Measurements from ENCODE around the gene NGEF. TPM values are rescaled to one million over a fixed set of nuclear protein-coding genes. Genes with fewer than 3 reads are reported as not detected.

Gene NGEF
- total RNA-seq, 1 donor = 0.21 TPM

GRCh38 chr2:233035426-233036161, 22.5 kb upstream of the NGEF start:
- H3K4me1 ChIP-seq (ENCODE audit: insufficient read depth, low read length) = no peaks in the 10 kb centered on the region
- no peaks in the 10 kb centered on the region for H3K9me3 ChIP-seq (ENCODE audit: low read depth, low read length)
- H3K27me3 ChIP-seq (ENCODE audit: insufficient read depth, low read length) = no peaks in the 10 kb centered on the region
- no peak overlapping the region for H3K4me3 ChIP-seq (ENCODE audit: low read length)

DNA sequence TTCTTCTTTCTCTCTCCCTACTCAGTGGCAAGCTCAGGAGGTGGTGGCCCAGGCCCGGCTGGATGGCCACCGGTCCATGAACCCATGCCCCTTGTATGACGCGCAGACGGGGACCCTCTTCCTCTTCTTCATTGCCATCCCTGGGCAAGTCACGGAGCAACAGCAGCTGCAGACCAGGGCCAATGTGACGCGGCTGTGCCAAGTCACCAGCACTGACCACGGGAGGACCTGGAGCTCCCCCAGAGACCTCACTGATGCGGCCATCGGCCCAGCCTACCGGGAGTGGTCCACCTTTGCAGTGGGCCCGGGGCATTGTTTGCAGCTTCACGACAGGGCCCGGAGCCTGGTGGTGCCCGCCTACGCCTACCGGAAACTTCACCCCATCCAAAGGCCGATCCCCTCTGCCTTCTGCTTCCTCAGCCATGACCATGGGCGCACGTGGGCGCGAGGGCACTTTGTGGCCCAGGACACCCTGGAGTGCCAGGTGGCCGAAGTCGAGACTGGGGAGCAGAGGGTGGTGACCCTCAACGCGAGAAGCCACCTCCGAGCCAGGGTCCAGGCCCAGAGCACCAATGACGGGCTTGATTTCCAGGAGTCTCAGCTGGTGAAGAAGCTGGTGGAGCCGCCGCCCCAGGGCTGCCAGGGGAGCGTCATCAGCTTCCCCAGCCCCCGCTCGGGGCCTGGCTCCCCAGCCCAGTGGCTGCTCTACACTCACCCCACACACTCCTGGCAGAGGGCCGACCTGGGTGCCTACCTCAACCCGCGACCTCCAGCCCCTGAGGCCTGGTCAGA, 21.2 kb upstream of the NGEF start:
- Histone ChIP-seq H3K9me3 (ENCODE audit: low read depth, low read length) (no peaks in the 10 kb centered on the region), H3K4me3 (ENCODE audit: low read length) (no peak overlapping the region), H3K4me1 (ENCODE audit: insufficient read depth, low read length) (no peaks in the 10 kb centered on the region), H3K27me3 (ENCODE audit: insufficient read depth, low read length) (no peaks in the 10 kb centered on the region)

- Histone ChIP-seq H3K4me1 (ENCODE audit: insufficient read depth, low read length) (no peaks in the 10 kb centered on the region), H3K4me3 (ENCODE audit: low read length) (no peak overlapping the region), H3K27me3 (ENCODE audit: insufficient read depth, low read length) (no peaks in the 10 kb centered on the region), H3K9me3 (ENCODE audit: low read depth, low read length) (no peaks in the 10 kb centered on the region)
These were observed 20.6 kb upstream of the NGEF start for GRCh38 chr2:233033672-233034071.

GRCh38 chr2:233032551-233033320, 19.7 kb upstream of the NGEF start, which contains the start of gene NEU2:
Gene NEU2, plus strand, starts transcription at chr2:233032672. Its CDS starts 0 bp downstream, at chr2:233032672.
- no peak within 1 kb of the TSS for H3K4me3 ChIP-seq (ENCODE audit: low read length)
- H3K4me1 ChIP-seq (ENCODE audit: insufficient read depth, low read length) = no peaks in the 10 kb centered on the region
- no peaks in the 10 kb centered on the region for H3K27me3 ChIP-seq (ENCODE audit: insufficient read depth, low read length)
- H3K9me3 ChIP-seq (ENCODE audit: low read depth, low read length) = no peaks in the 10 kb centered on the region

- H3K4me3 ChIP-seq (ENCODE audit: low read length) = no peak overlapping the region
- no peaks in the 10 kb centered on the region for H3K9me3 ChIP-seq (ENCODE audit: low read depth, low read length)
- no peaks in the 10 kb centered on the region for H3K27me3 ChIP-seq (ENCODE audit: insufficient read depth, low read length)
- no peaks in the 10 kb centered on the region for H3K4me1 ChIP-seq (ENCODE audit: insufficient read depth, low read length)
These were observed 18.8 kb upstream of the NGEF start for GRCh38 chr2:233031556-233032500.

GRCh38 chr2:233029321-233029720, 16.3 kb upstream of the NGEF start:
- no peaks in the 10 kb centered on the region for H3K9me3 ChIP-seq (ENCODE audit: low read depth, low read length)
- no peak overlapping the region for H3K4me3 ChIP-seq (ENCODE audit: low read length)
- H3K4me1 ChIP-seq (ENCODE audit: insufficient read depth, low read length) = no peaks in the 10 kb centered on the region
- H3K27me3 ChIP-seq (ENCODE audit: insufficient read depth, low read length) = no peaks in the 10 kb centered on the region

DNA sequence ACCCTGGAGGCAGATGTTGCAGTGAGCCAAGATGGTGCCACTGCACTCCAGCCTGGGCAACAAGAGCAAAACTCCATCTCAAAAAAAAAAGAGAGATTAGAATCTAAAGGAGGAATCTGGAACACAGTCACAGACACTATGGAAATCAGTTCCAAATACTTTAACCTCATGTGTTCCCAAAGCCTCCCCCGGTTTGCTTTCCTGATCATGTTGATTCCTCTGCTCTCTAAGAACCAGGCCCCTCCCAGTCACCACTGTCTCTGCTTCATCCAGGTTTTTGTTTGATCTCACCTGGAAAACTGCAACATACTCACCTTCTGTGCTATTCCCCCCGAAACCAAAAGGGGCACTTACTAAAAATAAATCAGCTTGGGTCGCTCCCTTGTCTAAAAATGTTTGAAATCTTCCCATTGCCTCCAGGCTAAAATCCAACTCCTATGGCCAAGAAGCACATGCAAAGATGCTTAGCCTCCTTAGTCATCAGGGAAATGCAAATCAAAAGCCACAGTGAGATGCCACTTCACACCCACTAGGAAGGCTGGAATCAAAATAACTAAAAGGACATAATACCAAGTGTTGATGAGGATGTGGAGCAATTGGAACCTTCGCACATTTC, 13.2 kb upstream of the NGEF start:
- Histone ChIP-seq H3K27me3 (ENCODE audit: insufficient read depth, low read length) (no peaks in the 10 kb centered on the region), H3K4me1 (ENCODE audit: insufficient read depth, low read length) (no peaks in the 10 kb centered on the region), H3K4me3 (ENCODE audit: low read length) (no peak overlapping the region), H3K9me3 (ENCODE audit: low read depth, low read length) (no peaks in the 10 kb centered on the region)

- Histone ChIP-seq H3K4me3 (ENCODE audit: low read length) (no peak overlapping the region), H3K27me3 (ENCODE audit: insufficient read depth, low read length) (no peaks in the 10 kb centered on the region), H3K4me1 (ENCODE audit: insufficient read depth, low read length) (no peaks in the 10 kb centered on the region), H3K9me3 (ENCODE audit: low read depth, low read length) (no peaks in the 10 kb centered on the region)
These were observed 12.7 kb upstream of the NGEF start for GRCh38 chr2:233025706-233026105.

- H3K4me3 ChIP-seq (ENCODE audit: low read length) = no peak overlapping the region
- no peaks in the 10 kb centered on the region for H3K4me1 ChIP-seq (ENCODE audit: insufficient read depth, low read length)
- no peaks in the 10 kb centered on the region for H3K27me3 ChIP-seq (ENCODE audit: insufficient read depth, low read length)
- no peaks in the 10 kb centered on the region for H3K9me3 ChIP-seq (ENCODE audit: low read depth, low read length)
These were observed 10.8 kb upstream of the NGEF start for GRCh38 chr2:233023761-233024410.

- Histone ChIP-seq H3K9me3 (ENCODE audit: low read depth, low read length) (no peaks in the 10 kb centered on the region), H3K27me3 (ENCODE audit: insufficient read depth, low read length) (no peaks in the 10 kb centered on the region), H3K4me1 (ENCODE audit: insufficient read depth, low read length) (no peaks in the 10 kb centered on the region), H3K4me3 (ENCODE audit: low read length) (no peak overlapping the region)
These were observed 10.1 kb upstream of the NGEF start for GRCh38 chr2:233023007-233023760.

DNA sequence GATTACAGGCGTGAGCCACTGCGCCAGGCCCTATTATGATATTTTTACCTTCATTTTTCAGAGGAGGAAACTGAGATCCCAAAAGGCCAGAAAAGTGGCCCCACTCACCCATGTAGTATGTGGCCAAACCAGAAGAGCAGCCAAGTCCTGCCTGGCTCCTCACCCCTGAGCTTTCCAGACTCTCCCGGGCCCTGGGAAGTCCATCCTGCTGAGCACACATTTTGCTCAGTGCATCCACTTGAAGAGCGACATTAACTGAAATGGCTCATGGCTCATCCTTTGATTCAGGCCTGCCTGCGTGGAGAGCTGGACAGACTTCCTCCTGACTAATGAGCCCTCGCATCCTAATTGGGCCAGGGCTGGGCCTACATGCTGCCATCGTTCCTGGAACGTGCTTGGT, 9.5 kb upstream of the NGEF start:
- H3K27me3 ChIP-seq (ENCODE audit: insufficient read depth, low read length) = no peaks in the 10 kb centered on the region
- H3K4me3 ChIP-seq (ENCODE audit: low read length) = no peak overlapping the region
- no peaks in the 10 kb centered on the region for H3K4me1 ChIP-seq (ENCODE audit: insufficient read depth, low read length)
- no peaks in the 10 kb centered on the region for H3K9me3 ChIP-seq (ENCODE audit: low read depth, low read length)

DNA sequence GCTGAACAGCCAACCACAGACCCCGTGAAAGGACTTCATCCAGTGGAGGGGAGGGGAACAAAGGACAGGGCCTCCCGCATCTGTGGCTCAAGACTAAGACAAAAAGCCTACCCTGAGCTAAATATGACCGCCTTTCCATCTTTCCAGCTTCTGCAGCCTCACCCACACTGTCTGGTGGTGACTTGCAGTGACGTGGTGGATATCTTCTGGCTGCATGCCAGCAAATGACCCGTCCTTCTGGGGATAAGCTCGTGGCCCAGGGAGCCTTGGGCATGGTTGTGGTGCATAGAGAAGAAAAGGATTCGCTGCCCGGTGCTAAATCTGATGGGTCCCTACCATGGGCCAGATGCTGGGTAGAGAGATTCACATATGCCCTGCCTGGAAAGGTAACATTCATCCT, 8.7 kb upstream of the NGEF start:
- no peaks in the 10 kb centered on the region for H3K27me3 ChIP-seq (ENCODE audit: insufficient read depth, low read length)
- no peaks in the 10 kb centered on the region for H3K4me1 ChIP-seq (ENCODE audit: insufficient read depth, low read length)
- no peak overlapping the region for H3K4me3 ChIP-seq (ENCODE audit: low read length)
- no peaks in the 10 kb centered on the region for H3K9me3 ChIP-seq (ENCODE audit: low read depth, low read length)

DNA sequence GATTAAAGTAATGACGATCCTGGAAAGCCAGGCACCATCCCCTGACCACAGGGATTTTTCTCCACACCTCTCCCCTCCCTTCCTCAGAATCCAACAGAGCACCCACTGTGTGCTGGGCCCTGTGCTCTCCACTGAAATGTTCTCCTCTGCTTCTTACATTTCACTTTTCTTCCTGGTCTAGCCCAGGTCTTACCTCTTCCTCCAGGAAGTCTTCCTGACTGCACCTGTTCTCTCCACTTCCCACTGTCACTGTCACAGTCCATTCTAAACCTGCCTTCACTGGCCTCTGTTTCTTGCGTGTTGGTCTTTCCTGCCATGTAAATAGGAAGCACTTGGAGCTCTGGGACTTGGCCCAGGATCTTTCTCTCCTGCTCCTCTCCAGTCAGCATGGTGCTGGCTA, 7.4 kb upstream of the NGEF start:
- H3K9me3 ChIP-seq (ENCODE audit: low read depth, low read length) = no peaks in the 10 kb centered on the region
- no peaks in the 10 kb centered on the region for H3K4me1 ChIP-seq (ENCODE audit: insufficient read depth, low read length)
- H3K27me3 ChIP-seq (ENCODE audit: insufficient read depth, low read length) = no peaks in the 10 kb centered on the region
- no peak overlapping the region for H3K4me3 ChIP-seq (ENCODE audit: low read length)

Measured in mononuclear cell (primary cell).